K562 (cell line): ENCODE data around the gene MPHOSPH9. TPM values are rescaled to one million over a fixed set of nuclear protein-coding genes. Genes with fewer than 3 reads are reported as not detected.
A peak's percentile ranks its signal among the peaks of the same experiment; 100 is the strongest.

Source experiments
- ATAC-seq: fragments of 200-7000 bp; cut with Tn5 transposase; 3 replicates; pipeline ENCODE4 v1.9.1; 2020; ENCODE audit warnings: moderate library complexity
- BruUV-seq: library from RNA; stranded (reverse); fragments of 400-500 nt; replicated peaks from 2 replicates; lab custom pipeline; 2021; lab: Mats Ljungman, UMichigan
- CTCF ChIA-PET: fragments of 300-600 bp; formaldehyde crosslinking; extraction: SDS; loops from one replicate; lab custom pipeline; 2021; ENCODE audit warnings: low intra/inter-chr PET ratio; lab: Yijun Ruan, JAX
- POLR2A ChIA-PET: fragments of 300-600, 350-650 bp; sonication (Branson Sonifier 250); formaldehyde crosslinking; extraction: SDS; loops from one replicate; lab custom pipeline; 2021; ENCODE audit warnings: antibody characterized with exemption, inconsistent platforms; lab: Yijun Ruan, JAX
- DNase-seq, 4 experiments: peaks; one replicate each; pipeline versions ENCODE4 v3.0.0 to v3.0.0-alpha.2; 2011 to 2018; ENCODE audit warnings: low spot score in 3 of 4, mixed read lengths in 3 of 4; ENCODE audit errors: extremely low read depth in 1 of 4
- FAIRE-seq: peaks from 2 replicates; lab custom pipeline; 2011; peaks lifted over from hg19 to GRCh38; lab: Jason Lieb, UNC
- H2AFZ ChIP-seq: 2 replicates; pipeline ENCODE4 v1.6.0; 2011; ENCODE audit warnings: low read depth, low read length, control low read depth, inconsistent platforms
- H3K27ac ChIP-seq: fragments of 200-600 bp; 3 replicates; pipeline ENCODE4 v1.8.0; 2011; ENCODE audit warnings: low read depth, mild to moderate bottlenecking, control low read depth, inconsistent platforms, low read length, moderate library complexity, mixed read lengths; ENCODE audit errors: extremely low read depth
- H3K27me3 ChIP-seq, 2 experiments: fragments of 300-600 bp in 1 of 2; 2 replicates in 1 of 2; 3 replicates in 1 of 2; pipeline versions ENCODE4 v1.6.0 to v1.8.0; 2011; ENCODE audit warnings: inconsistent platforms in 2 of 2, low read length in 2 of 2, mild to moderate bottlenecking in 1 of 2, mixed read lengths in 1 of 2, moderate library complexity in 1 of 2; ENCODE audit not compliant: control insufficient read depth in 2 of 2, insufficient read depth in 2 of 2
- H3K36me3 ChIP-seq: fragments of 300-600 bp; 3 replicates; pipeline ENCODE4 v1.8.0; 2011; ENCODE audit warnings: mild to moderate bottlenecking, low read length, inconsistent platforms; ENCODE audit not compliant: control insufficient read depth, insufficient read depth
- H3K4me1 ChIP-seq, 2 experiments: fragments of 200-600 bp in 1 of 2; replicated peaks in 1 of 2; 2 replicates in 1 of 2; 3 replicates in 1 of 2; pipeline versions ENCODE4 v1.5.1 to v1.8.0; 2011; ENCODE audit warnings: inconsistent platforms in 2 of 2, low read length in 2 of 2, mild to moderate bottlenecking in 1 of 2, mixed read lengths in 1 of 2, moderate library complexity in 1 of 2; ENCODE audit not compliant: control insufficient read depth in 2 of 2, insufficient read depth in 2 of 2
- H3K4me2 ChIP-seq: 2 replicates; pipeline ENCODE4 v1.6.1; 2011; ENCODE audit warnings: low read length, control low read depth, inconsistent platforms, mixed read lengths; ENCODE audit not compliant: insufficient read depth
- H3K4me3 ChIP-seq: fragments of 200-600 bp; sonication (generic), shearing (Covaris generic); 2 replicates; pipeline ENCODE4 v1.5.1; 2016; ENCODE audit warnings: control low read depth, inconsistent platforms
- H3K79me2 ChIP-seq: fragments of 200-600 bp; 3 replicates; pipeline ENCODE4 v1.8.0; 2011; ENCODE audit warnings: low read length, inconsistent platforms; ENCODE audit not compliant: control insufficient read depth, insufficient read depth
- H3K9ac ChIP-seq, 2 experiments: 2 replicates each; pipeline versions ENCODE4 v1.6.0 to v1.6.1; 2011; ENCODE audit warnings: low read depth in 2 of 2, low read length in 2 of 2, control low read depth in 1 of 2, inconsistent platforms in 1 of 2, mild to moderate bottlenecking in 1 of 2, mixed read lengths in 1 of 2; ENCODE audit not compliant: insufficient read depth in 1 of 2
- H3K9me1 ChIP-seq: one replicate; pipeline ENCODE4 v1.6.0; 2011; ENCODE audit warnings: inconsistent platforms, mild to moderate bottlenecking, low read length, moderate library complexity; ENCODE audit not compliant: control insufficient read depth, insufficient read depth
- H3K9me3 ChIP-seq: replicated peaks from 2 replicates; pipeline ENCODE4 v1.5.1; 2011; ENCODE audit warnings: low read depth, low read length, inconsistent platforms; ENCODE audit not compliant: control insufficient read depth, insufficient read depth
- H4K20me1 ChIP-seq: replicated peaks from 2 replicates; pipeline ENCODE4 v1.6.1; 2011; ENCODE audit warnings: low read length, inconsistent platforms, mixed read lengths; ENCODE audit not compliant: control insufficient read depth, insufficient read depth
- POLR2AphosphoS5 ChIP-seq: IDR thresholded peaks from 2 replicates; pipeline ENCODE4 v1.6.1; 2011; ENCODE audit warnings: mild to moderate bottlenecking, low read depth, low read length, moderate library complexity; ENCODE audit not compliant: control insufficient read depth, insufficient read depth
- ZNF316 ChIP-seq: fragments of 450-650 bp; IDR thresholded peaks from 2 replicates; pipeline ENCODE4 v1.6.1; 2016
- WGBS: fragments of 100-300 bp; shearing (Covaris generic); methylation state at CpG from one replicate; pipeline ENCODE4 v1.1.6; 2016; ENCODE audit warnings: low coverage, mixed read lengths; ENCODE audit not compliant: insufficient coverage; ENCODE audit errors: missing lambda C conversion rate; 5-methylcytosine and 5-hydroxymethylcytosine counted together
- in situ Hi-C: fragments of 300-500 bp; cut with MboI; formaldehyde crosslinking; loops from 4 replicates; pipeline ENCODE4 v1.15.0; 2018; ENCODE audit warnings: inconsistent platforms, mixed read lengths
- intact Hi-C: fragments of 100-400 bp; cut with micrococcal nuclease; formaldehyde crosslinking; loops from 2 replicates; pipeline ENCODE4 v1.14.2; 2022
- polyA plus RNA-seq, 8 experiments: library from polyadenylated mRNA; depleted of rRNA in 4 of 8; stranded (reverse) in 5 of 8; unstranded in 3 of 8; fragments of >200 nt; fragmentation: Nextera tagmentation in 2 of 8; fragmentation: Illumina TruSeq in 1 of 8; extraction: Ambion mirVana in 2 of 8; extraction: Trizol in 1 of 8; gene quantifications; 2 replicates each; pipeline versions ENCODE4 v1.2.1 to v1.2.3, GENCODE V29; 2011 to 2014; ENCODE audit warnings: inconsistent platforms in 1 of 8, missing spikeins in 1 of 8
- total RNA-seq, 7 experiments: library from RNA; depleted of rRNA in 6 of 7; stranded (reverse); fragments of >200 nt in 6 of 7; fragmentation: Illumina TruSeq in 2 of 7; extraction: Trizol in 2 of 7; gene quantifications; 2 replicates each; pipeline versions ENCODE4 v1.2.1 to v1.2.3, GENCODE V29; 2011 to 2021; ENCODE audit warnings: low replicate concordance in 1 of 7
- TF ChIP-seq, protein P1 (sequence below): fragments of 250-450 bp; sonication (Bioruptor Pico); IDR thresholded peaks from 2 replicates; pipeline ENCODE4 v1.8.0; 2021; ENCODE audit warnings: borderline replicate concordance, mild to moderate bottlenecking, moderate library complexity; ENCODE audit not compliant: poor library complexity, severe bottlenecking

Gene MPHOSPH9
- total and polyA plus RNA-seq, 9 of the 15 experiments (the other 6 are each of a cell fraction or from before 2014, with no cell fraction given): 14.2 to 103 (median 54.5) TPM

GRCh38 chr12:123165537-123165936, 67.4 kb downstream of the MPHOSPH9 start (continued):
- TF ChIP-seq, protein P1, sequence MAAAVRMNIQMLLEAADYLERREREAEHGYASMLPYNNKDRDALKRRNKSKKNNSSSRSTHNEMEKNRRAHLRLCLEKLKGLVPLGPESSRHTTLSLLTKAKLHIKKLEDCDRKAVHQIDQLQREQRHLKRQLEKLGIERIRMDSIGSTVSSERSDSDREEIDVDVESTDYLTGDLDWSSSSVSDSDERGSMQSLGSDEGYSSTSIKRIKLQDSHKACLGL (CRISPR knock-in tag): no peak

- Histone ChIP-seq H3K27ac (no peak overlapping the region), H3K9me1 (no peaks in the 10 kb centered on the region), H3K4me1 (no peaks in the 10 kb centered on the region), H3K4me2 (no peak overlapping the region), H4K20me1 (no peaks in the 10 kb centered on the region), H3K36me3 (peaks cover 81% of the 10 kb centered on the region), H3K79me2 (no peaks in the 10 kb centered on the region), H2AFZ (no peak overlapping the region), H3K9ac (no peak overlapping the region), H3K27me3 (no peaks in the 10 kb centered on the region), H3K4me3 (no peak overlapping the region), H3K9me3 (no peaks in the 10 kb centered on the region)
- no peak for DNase-seq
- intact Hi-C loops (no loop called here), in situ Hi-C loops (no loop called here)
- POLR2A ChIA-PET: interaction anchor here (1.0 to 1.7 kb wide), 3 partner anchors 10 to 68 kb away, joined by 3 to 7 read pairs (median 6); no protein-coding TSS in a partner anchor
- FAIRE-seq: no peak
- CTCF ChIA-PET: no interaction called here
- WGBS: 93% methylated on average over 9 of the region's 9 CpGs
- ATAC-seq: no peak
- peak; percentile 35; the same call in 1 of the 2 replicates for TF ChIP-seq ZNF316
- TF ChIP-seq POLR2AphosphoS5: no peak
- BruUV-seq: no TSS peak
Observed at GRCh38 chr12:123164710-123165261, 68.2 kb downstream of the MPHOSPH9 start.
